Keratinocyte (primary cell): ENCODE measurements around the gene KIAA1210. TPM values are rescaled to one million over a fixed set of nuclear protein-coding genes. Genes with fewer than 3 reads are reported as not detected.

Experiments
- DNase-seq: peaks from one replicate; pipeline ENCODE4 v3.0.0-alpha.2; 2011; ENCODE audit warnings: low read depth, missing footprints, low spot score
- FAIRE-seq: peaks from 2 replicates; lab custom pipeline; 2011; peaks lifted over from hg19 to GRCh38; lab: Jason Lieb, UNC
- H2AFZ ChIP-seq: 2 replicates; pipeline ENCODE4 v1.6.0; 2012; ENCODE audit warnings: low read length, control low read depth, inconsistent platforms; ENCODE audit not compliant: control insufficient read depth
- H3K27ac ChIP-seq: 2 replicates; pipeline ENCODE4 v1.5.1; 2011; ENCODE audit warnings: low read length; ENCODE audit not compliant: control insufficient read depth, insufficient read depth
- H3K27me3 ChIP-seq: 3 replicates; pipeline ENCODE4 v1.6.0; 2011; ENCODE audit warnings: low read length; ENCODE audit not compliant: control insufficient read depth, insufficient read depth; ENCODE audit errors: extremely low read depth
- H3K36me3 ChIP-seq, 2 experiments: 2 replicates in 1 of 2; 3 replicates in 1 of 2; pipeline ENCODE4 v1.5.1; 2011; ENCODE audit warnings: low read length in 2 of 2, mild to moderate bottlenecking in 1 of 2; ENCODE audit not compliant: control insufficient read depth in 2 of 2, insufficient read depth in 2 of 2; ENCODE audit errors: extremely low read depth in 1 of 2
- H3K4me1 ChIP-seq: 3 replicates; pipeline ENCODE4 v1.5.1; 2011; ENCODE audit warnings: low read length; ENCODE audit not compliant: control insufficient read depth, insufficient read depth; ENCODE audit errors: extremely low read depth
- H3K4me2 ChIP-seq: 3 replicates; pipeline ENCODE4 v1.6.0; 2011; ENCODE audit warnings: low read depth, low read length; ENCODE audit not compliant: control insufficient read depth, insufficient read depth; ENCODE audit errors: extremely low read depth
- H3K4me3 ChIP-seq, 3 experiments: fragments of 200-600 bp in 1 of 3; sonication (generic) in 1 of 3; 2 replicates in 2 of 3; 3 replicates in 1 of 3; pipeline ENCODE4 v1.5.1; 2011 to 2016; ENCODE audit warnings: low read length in 3 of 3, mild to moderate bottlenecking in 3 of 3, control low read depth in 2 of 3, inconsistent platforms in 1 of 3, low read depth in 1 of 3, mixed read lengths in 1 of 3, mixed run types in 1 of 3, moderate library complexity in 1 of 3; ENCODE audit not compliant: control insufficient read depth in 2 of 3, insufficient read depth in 2 of 3; ENCODE audit errors: extremely low read depth in 1 of 3
- H3K79me2 ChIP-seq: 2 replicates; pipeline ENCODE4 v1.6.0; 2012; ENCODE audit warnings: low read length; ENCODE audit not compliant: control insufficient read depth, insufficient read depth
- H3K9ac ChIP-seq: 3 replicates; pipeline ENCODE4 v1.6.0; 2011; ENCODE audit warnings: low read length; ENCODE audit not compliant: control insufficient read depth, insufficient read depth; ENCODE audit errors: extremely low read depth
- H3K9me1 ChIP-seq: 3 replicates; pipeline ENCODE4 v1.6.0; 2011; ENCODE audit warnings: low read length; ENCODE audit not compliant: control insufficient read depth, insufficient read depth; ENCODE audit errors: extremely low read depth
- H3K9me3 ChIP-seq: 2 replicates; pipeline ENCODE4 v1.5.1; 2012; ENCODE audit warnings: low read depth, low read length; ENCODE audit not compliant: control insufficient read depth
- H4K20me1 ChIP-seq: 3 replicates; pipeline ENCODE4 v1.6.0; 2011; ENCODE audit warnings: low read length; ENCODE audit not compliant: control insufficient read depth, insufficient read depth; ENCODE audit errors: extremely low read depth
- EZH2 ChIP-seq: IDR thresholded peaks from one replicate; pipeline ENCODE4 v1.6.1; 2012; ENCODE audit warnings: inconsistent platforms, mild to moderate bottlenecking, low read length, moderate library complexity
- dilution Hi-C: fragments of 300-500 bp; cut with MboI; formaldehyde crosslinking; loops from one replicate; pipeline ENCODE4 v1.7.0; 2020; ENCODE audit warnings: low sequenced_read_pairs; ENCODE audit not compliant: extremely low pct_ligation_motif_present
- polyA plus RNA-seq, 5 experiments: library from polyadenylated mRNA; depleted of rRNA in 3 of 5; stranded (reverse) in 3 of 5; stranded (forward) in 1 of 5; unstranded in 1 of 5; fragments of >200 nt; gene quantifications; 1 replicate in 1 of 5; 2 replicates in 3 of 5; 3 replicates in 1 of 5; pipeline versions ENCODE4 v1.2.1 to v1.2.3, GENCODE V29; 2011 to 2012; ENCODE audit warnings: missing spikeins in 2 of 5, low read depth in 1 of 5, low replicate concordance in 1 of 5
- TF ChIP-seq, protein P1 (sequence below), 3 experiments: IDR thresholded peaks in 1 of 3; conservative IDR thresholded peaks in 1 of 3; optimal IDR thresholded peaks in 1 of 3; 2 replicates in 2 of 3; 3 replicates in 1 of 3; pipeline versions ENCODE3 to v1.5.1; 2011; ENCODE audit warnings: low read length in 3 of 3, mild to moderate bottlenecking in 3 of 3, moderate library complexity in 2 of 3, control low read depth in 1 of 3, inconsistent platforms in 1 of 3; ENCODE audit not compliant: insufficient read depth in 2 of 3; ENCODE audit errors: extremely low read depth in 1 of 3

The KIAA1210 gene
- polyA plus RNA-seq, 1 donor (not counting 4 experiments of a cell fraction or from before 2014, with no cell fraction given), result not detected

DNA sequence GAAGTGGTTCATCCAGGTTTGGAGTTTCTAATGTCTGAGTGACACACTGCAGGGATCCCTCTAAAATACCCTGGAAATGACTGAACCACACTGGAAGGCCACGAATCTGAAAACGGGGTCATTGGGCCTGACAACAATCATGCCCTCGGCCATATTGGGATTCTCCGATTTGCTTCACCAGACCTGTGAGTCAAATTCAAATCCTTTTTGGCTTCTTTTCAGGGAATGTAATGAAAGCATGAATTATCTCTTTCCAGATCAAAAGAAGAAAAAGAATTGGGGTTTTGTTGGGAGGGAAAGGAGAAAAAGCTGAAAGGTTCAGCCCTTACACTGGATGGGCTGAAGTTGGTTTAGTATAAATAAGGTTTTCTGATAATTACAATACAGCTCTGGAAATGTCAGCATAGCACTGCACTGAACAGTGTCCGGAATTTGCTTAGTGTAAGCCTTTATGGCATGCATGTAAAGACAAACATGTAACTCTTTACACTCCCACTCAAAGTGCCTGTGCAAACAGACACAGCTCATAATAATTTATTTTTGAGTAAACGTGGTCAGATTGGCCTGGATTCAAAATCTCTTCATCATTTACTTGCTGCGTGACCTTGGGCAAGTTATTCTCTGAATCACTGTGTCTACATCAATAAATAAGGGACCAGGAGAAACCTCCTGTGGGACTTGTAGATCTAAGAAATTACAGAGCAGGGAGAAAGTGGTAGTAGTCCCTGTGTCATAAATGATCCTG lies 33.4 kb downstream of the KIAA1210 start:
- H3K9me1 ChIP-seq, result no peaks in the 10 kb centered on the region
- H2AFZ ChIP-seq, result no peak overlapping the region
- H3K36me3 ChIP-seq, result no peaks in the 10 kb centered on the region
- H3K27me3 ChIP-seq, result no peaks in the 10 kb centered on the region
- H4K20me1 ChIP-seq, result no peaks in the 10 kb centered on the region
- dilution Hi-C loops, result no loop called here
- H3K79me2 ChIP-seq, result no peaks in the 10 kb centered on the region
- no peaks in the 10 kb centered on the region for H3K9me3 ChIP-seq
- H3K9ac ChIP-seq, result no peak overlapping the region
- H3K4me1 ChIP-seq, result no peaks in the 10 kb centered on the region
- no peak overlapping the region for H3K27ac ChIP-seq
- no peak overlapping the region for H3K4me2 ChIP-seq
- DNase-seq (no peak), FAIRE-seq (no peak)
- H3K4me3 ChIP-seq, result no peak overlapping the region
- TF ChIP-seq, protein P1, sequence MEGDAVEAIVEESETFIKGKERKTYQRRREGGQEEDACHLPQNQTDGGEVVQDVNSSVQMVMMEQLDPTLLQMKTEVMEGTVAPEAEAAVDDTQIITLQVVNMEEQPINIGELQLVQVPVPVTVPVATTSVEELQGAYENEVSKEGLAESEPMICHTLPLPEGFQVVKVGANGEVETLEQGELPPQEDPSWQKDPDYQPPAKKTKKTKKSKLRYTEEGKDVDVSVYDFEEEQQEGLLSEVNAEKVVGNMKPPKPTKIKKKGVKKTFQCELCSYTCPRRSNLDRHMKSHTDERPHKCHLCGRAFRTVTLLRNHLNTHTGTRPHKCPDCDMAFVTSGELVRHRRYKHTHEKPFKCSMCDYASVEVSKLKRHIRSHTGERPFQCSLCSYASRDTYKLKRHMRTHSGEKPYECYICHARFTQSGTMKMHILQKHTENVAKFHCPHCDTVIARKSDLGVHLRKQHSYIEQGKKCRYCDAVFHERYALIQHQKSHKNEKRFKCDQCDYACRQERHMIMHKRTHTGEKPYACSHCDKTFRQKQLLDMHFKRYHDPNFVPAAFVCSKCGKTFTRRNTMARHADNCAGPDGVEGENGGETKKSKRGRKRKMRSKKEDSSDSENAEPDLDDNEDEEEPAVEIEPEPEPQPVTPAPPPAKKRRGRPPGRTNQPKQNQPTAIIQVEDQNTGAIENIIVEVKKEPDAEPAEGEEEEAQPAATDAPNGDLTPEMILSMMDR (optimal IDR thresholded peaks at IDR 0.05 in 1 of 3, IDR thresholded peaks at IDR 0.05 in 1 of 3, conservative IDR thresholded peaks at IDR 0.05 in 1 of 3; ENCODE audit: extremely low read depth in 1 of 3, insufficient read depth in 2 of 3, low read length in 3 of 3), result no peak
- no peak for TF ChIP-seq EZH2

DNA sequence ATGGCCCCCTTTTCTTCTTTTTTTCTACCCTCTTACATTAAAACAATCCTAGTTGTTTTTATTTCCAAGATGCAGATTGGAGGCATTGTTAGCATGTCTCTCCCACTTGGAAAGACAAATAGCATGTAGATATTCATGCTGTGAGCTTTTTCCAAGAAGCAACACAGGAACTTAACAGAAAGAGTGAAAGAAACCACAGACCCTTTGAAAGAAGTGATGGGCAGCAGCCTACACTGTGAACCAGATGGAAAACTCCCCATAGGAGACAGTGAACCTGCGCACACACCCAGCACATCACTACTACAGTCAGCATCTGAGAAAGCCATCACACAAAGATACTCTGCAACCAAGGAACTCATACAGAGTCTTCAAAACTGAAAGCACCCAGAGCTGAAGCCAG lies 37.0 kb downstream of the KIAA1210 start:
- dilution Hi-C loops, result no loop called here
- H4K20me1 ChIP-seq, result no peaks in the 10 kb centered on the region
- FAIRE-seq, result no peak

More for the DNA sequence above, 37.0 kb downstream of the KIAA1210 start:
- no peak overlapping the region for H3K9ac ChIP-seq
- H3K79me2 ChIP-seq, result no peaks in the 10 kb centered on the region
- DNase-seq, result no peak
- H3K4me3 ChIP-seq, result no peak overlapping the region
- no peak overlapping the region for H2AFZ ChIP-seq
- no peaks in the 10 kb centered on the region for H3K4me1 ChIP-seq
- H3K27ac ChIP-seq, result no peak overlapping the region
- H3K9me1 ChIP-seq, result no peaks in the 10 kb centered on the region
- H3K36me3 ChIP-seq, result no peaks in the 10 kb centered on the region
- no peaks in the 10 kb centered on the region for H3K9me3 ChIP-seq
- TF ChIP-seq, protein P1 (optimal IDR thresholded peaks at IDR 0.05 in 1 of 3, IDR thresholded peaks at IDR 0.05 in 1 of 3, conservative IDR thresholded peaks at IDR 0.05 in 1 of 3; ENCODE audit: extremely low read depth in 1 of 3, insufficient read depth in 2 of 3, low read length in 3 of 3), result no peak
- TF ChIP-seq EZH2, result no peak
- H3K4me2 ChIP-seq, result no peak overlapping the region
- H3K27me3 ChIP-seq, result peaks cover 7% of the 10 kb centered on the region
